HUES64 (cell line): ENCODE results near the gene ZNF786.
"Not testable (repeated sequence)": the region's sequence is repeated elsewhere in the genome, so short reads cannot be mapped to it uniquely, and the experiment has no call there.

Experiments
- H3K27ac ChIP-seq: 2 replicates; pipeline ENCODE4 v1.7.0; 2013; ENCODE audit warnings: low read depth, low read length, inconsistent platforms
- H3K27me3 ChIP-seq: 2 replicates; pipeline ENCODE4 v1.6.1; 2013; ENCODE audit warnings: mild to moderate bottlenecking, low read length; ENCODE audit not compliant: insufficient read depth
- H3K36me3 ChIP-seq: 2 replicates; pipeline ENCODE4 v1.6.1; 2013; ENCODE audit warnings: mild to moderate bottlenecking, low read length; ENCODE audit not compliant: insufficient read depth
- H3K4me1 ChIP-seq: 2 replicates; pipeline ENCODE4 v1.6.1; 2013; ENCODE audit warnings: mild to moderate bottlenecking, low read length, moderate library complexity; ENCODE audit not compliant: insufficient read depth
- H3K4me3 ChIP-seq: 2 replicates; pipeline ENCODE4 v1.5.1; 2013; ENCODE audit warnings: mild to moderate bottlenecking, low read length, moderate library complexity
- H3K9ac ChIP-seq: 2 replicates; pipeline ENCODE4 v1.6.1; 2013; ENCODE audit warnings: mild to moderate bottlenecking, low read depth, low read length
- H3K9me3 ChIP-seq: 2 replicates; pipeline ENCODE4 v1.6.1; 2013; ENCODE audit warnings: low read depth, low read length; ENCODE audit not compliant: insufficient read depth
- WGBS: fragments of 150-250, 120-280 bp; methylation state at CpG from one replicate; pipeline ENCODE4 v1.1.7; 2013; ENCODE audit warnings: missing lambda C conversion rate; 5-methylcytosine and 5-hydroxymethylcytosine counted together

Gene ZNF786

DNA sequence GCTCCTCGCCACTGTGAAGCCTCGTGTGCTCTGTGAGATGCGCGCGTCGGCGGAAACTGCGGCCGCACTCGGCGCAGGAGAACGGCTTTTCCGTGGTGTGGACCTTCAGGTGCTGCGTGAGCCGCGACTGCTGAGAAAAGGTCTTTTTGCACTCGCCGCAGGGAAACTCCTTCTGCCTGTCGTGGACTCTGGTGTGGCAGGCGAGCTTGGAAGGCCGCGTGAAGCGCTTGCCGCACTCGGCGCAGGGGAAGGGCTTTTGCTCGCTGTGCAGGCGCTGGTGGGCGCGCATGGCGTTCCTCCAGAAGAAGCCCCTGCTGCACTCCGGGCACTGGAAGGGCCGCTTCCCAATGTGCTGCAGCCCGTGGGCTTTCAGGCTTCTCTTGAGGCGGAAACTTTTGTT, 13.7 kb upstream of the ZNF786 start:
- no peaks in the 10 kb centered on the region for H3K9me3 ChIP-seq
- peaks cover 3% of the 10 kb centered on the region; the same call in 1 of the 2 replicates for H3K36me3 ChIP-seq
- no peak overlapping the region for H3K4me3 ChIP-seq
- H3K27ac ChIP-seq: no peak overlapping the region
- 97% methylated on average over 35 of the region's 35 CpGs for WGBS
- H3K27me3 ChIP-seq: no peaks in the 10 kb centered on the region
- H3K4me1 ChIP-seq: no peaks in the 10 kb centered on the region
- no peak overlapping the region for H3K9ac ChIP-seq

DNA sequence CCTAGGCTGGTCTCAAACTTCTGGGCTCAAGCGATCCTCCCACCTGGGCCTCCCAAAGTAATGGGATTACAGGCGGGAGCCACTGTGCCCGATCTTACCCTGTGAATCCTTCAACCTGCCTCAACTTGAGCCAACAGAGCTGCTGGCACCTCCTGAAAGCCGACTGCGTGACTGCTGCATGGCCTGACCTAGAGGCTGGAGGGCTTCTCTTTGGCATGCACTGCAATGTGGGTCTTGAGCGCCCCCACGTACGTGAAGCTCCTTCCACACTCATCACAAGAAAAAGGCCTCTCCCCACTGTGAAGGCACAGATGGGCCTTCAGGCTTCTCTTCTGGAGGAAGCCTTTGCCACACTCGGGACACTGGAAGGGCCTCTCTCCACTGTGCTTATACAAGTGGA, 12.9 kb upstream of the ZNF786 start:
- 89% methylated on average over 9 of the region's 9 CpGs for WGBS
- no peak overlapping the region for H3K27ac ChIP-seq
- H3K4me3 ChIP-seq: no peak overlapping the region
- H3K27me3 ChIP-seq: no peaks in the 10 kb centered on the region
- no peaks in the 10 kb centered on the region for H3K9me3 ChIP-seq
- H3K9ac ChIP-seq: no peak overlapping the region
- H3K4me1 ChIP-seq: no peaks in the 10 kb centered on the region
- H3K36me3 ChIP-seq: peaks cover 3% of the 10 kb centered on the region; the same call in 1 of the 2 replicates

GRCh38 chr7:149102666-149103065, 12.1 kb upstream of the ZNF786 start:
- Histone ChIP-seq H3K4me3 (no peak overlapping the region), H3K27me3 (no peaks in the 10 kb centered on the region), H3K9me3 (no peaks in the 10 kb centered on the region), H3K36me3 (peaks cover 3% of the 10 kb centered on the region; the same call in 1 of the 2 replicates), H3K4me1 (no peaks in the 10 kb centered on the region), H3K9ac (no peak overlapping the region), H3K27ac (no peak overlapping the region)
- 89% methylated on average over 1 of the region's 1 CpG for WGBS

GRCh38 chr7:149100821-149101220, 10.3 kb upstream of the ZNF786 start:
- no peak overlapping the region for H3K9ac ChIP-seq
- no peaks in the 10 kb centered on the region for H3K27me3 ChIP-seq

GRCh38 chr7:149099058-149099457, 8.5 kb upstream of the ZNF786 start:
- no peaks in the 10 kb centered on the region for H3K27me3 ChIP-seq
- H3K27ac ChIP-seq: no peak overlapping the region
- 91% methylated on average over 6 of the region's 6 CpGs for WGBS

More at GRCh38 chr7:149100821-149101220, 10.3 kb upstream of the ZNF786 start:
- WGBS: 98% methylated on average over 2 of the region's 2 CpGs
- no peak overlapping the region for H3K4me3 ChIP-seq
- no peak overlapping the region for H3K27ac ChIP-seq
- H3K4me1 ChIP-seq: 0 out of 2 replicates have a peak, but pooled peaks cover 5% of the 10 kb centered on the region
- no peaks in the 10 kb centered on the region for H3K9me3 ChIP-seq
- peaks cover 3% of the 10 kb centered on the region; the same call in 1 of the 2 replicates for H3K36me3 ChIP-seq

GRCh38 chr7:149097088-149097487, 6.6 kb upstream of the ZNF786 start:
- no peaks in the 10 kb centered on the region for H3K9me3 ChIP-seq
- H3K36me3 ChIP-seq: no peaks in the 10 kb centered on the region
- H3K4me1 ChIP-seq: 0 out of 2 replicates have a peak, but pooled peaks cover 5% of the 10 kb centered on the region
- no peak overlapping the region for H3K4me3 ChIP-seq
- no peak overlapping the region for H3K27ac ChIP-seq
- no peaks in the 10 kb centered on the region for H3K27me3 ChIP-seq
- no peak overlapping the region for H3K9ac ChIP-seq
- 71% methylated on average over 4 of the region's 4 CpGs for WGBS

More at GRCh38 chr7:149099058-149099457, 8.5 kb upstream of the ZNF786 start:
- Histone ChIP-seq H3K9me3 (no peaks in the 10 kb centered on the region), H3K4me3 (no peak overlapping the region), H3K4me1 (0 out of 2 replicates have a peak, but pooled peaks cover 5% of the 10 kb centered on the region), H3K36me3 (peaks cover 3% of the 10 kb centered on the region; the same call in 1 of the 2 replicates), H3K9ac (no peak overlapping the region)

DNA sequence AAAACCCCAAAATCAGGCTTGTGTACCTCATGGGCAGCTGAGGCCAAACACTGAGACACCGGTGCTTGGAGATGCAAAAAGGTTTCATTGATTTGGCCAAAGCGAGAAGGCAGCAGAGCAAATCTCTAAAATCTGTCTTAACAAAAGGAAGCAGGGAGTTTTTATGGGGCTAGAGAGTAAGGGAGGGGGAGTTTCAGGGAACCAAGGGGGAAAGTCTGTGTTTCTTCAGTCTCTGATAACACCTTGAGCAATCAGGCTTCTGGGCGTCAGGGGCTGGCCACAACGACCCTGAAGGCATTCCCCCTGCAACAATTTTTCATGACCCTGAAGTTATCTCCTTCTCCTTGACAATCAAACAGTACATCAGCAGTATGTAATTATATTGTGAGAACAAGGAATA, 2.7 kb upstream of the ZNF786 start:
- 0 out of 2 replicates have a peak, but pooled peaks cover 8% of the 10 kb centered on the region for H3K4me1 ChIP-seq
- H3K27ac ChIP-seq: no peak overlapping the region
- H3K9me3 ChIP-seq: no peaks in the 10 kb centered on the region
- H3K9ac ChIP-seq: no peak overlapping the region
- peaks cover 7% of the 10 kb centered on the region; the same call in 1 of the 2 replicates for H3K36me3 ChIP-seq
- WGBS: 71% methylated on average over 4 of the region's 4 CpGs
- no peak overlapping the region for H3K4me3 ChIP-seq
- H3K27me3 ChIP-seq: no peaks in the 10 kb centered on the region

DNA sequence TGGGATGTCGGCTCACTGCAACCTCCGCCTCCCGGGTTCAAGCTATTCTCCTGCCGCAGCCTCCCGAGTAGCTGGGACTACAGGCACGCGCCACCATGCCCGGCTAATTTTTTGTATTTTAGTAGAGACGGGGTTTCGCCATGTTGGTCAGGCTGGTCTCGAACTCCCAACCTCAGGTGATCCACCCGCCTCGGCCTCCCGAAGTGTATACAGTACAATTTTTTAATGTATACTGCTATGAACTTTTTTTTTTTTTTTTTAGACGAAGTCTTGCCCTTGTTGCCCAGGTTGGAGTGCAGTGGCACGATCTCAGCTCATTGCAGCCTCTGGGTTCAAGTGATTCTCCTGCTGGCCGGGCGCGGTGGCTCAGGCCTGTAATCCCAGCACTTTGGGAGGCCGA, 1.7 kb upstream of the ZNF786 start:
- H3K36me3 ChIP-seq: peaks cover 10% of the 10 kb centered on the region; the same call in 1 of the 2 replicates
- not testable (repeated sequence) for H3K9me3 ChIP-seq, H3K27ac ChIP-seq, H3K27me3 ChIP-seq, H3K4me1 ChIP-seq, H3K4me3 ChIP-seq, H3K9ac ChIP-seq
- WGBS: 98% methylated on average over 16 of the region's 20 CpGs

DNA sequence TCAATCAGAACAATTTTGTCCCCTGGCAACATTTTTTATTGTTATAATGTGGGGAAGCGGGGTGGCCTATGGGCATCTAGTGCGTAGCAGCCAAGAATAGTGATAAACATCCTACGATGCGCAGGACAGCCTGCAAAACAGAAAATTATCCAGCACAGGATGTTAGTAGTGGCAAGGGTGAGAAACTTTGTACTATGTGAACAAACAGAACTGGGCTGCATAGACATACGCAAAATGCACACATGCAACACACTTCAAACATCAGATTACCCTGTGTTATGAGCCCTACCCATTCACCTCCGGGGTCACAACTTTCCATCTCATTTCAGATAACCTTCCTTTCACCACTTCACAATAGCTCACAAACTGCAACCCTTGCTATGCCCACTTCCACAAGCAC, 3.1 kb downstream of the ZNF786 start:
- Histone ChIP-seq H3K9me3 (peaks cover 18% of the 10 kb centered on the region; the same call in 1 of the 2 replicates), H3K9ac (no peak overlapping the region), H3K4me3 (no peak overlapping the region), H3K27ac (no peak overlapping the region), H3K4me1 (0 out of 2 replicates have a peak, but pooled peaks cover 3% of the 10 kb centered on the region), H3K36me3 (peaks cover 36% of the 10 kb centered on the region), H3K27me3 (no peaks in the 10 kb centered on the region)
- WGBS: 95% methylated on average over 6 of the region's 6 CpGs

DNA sequence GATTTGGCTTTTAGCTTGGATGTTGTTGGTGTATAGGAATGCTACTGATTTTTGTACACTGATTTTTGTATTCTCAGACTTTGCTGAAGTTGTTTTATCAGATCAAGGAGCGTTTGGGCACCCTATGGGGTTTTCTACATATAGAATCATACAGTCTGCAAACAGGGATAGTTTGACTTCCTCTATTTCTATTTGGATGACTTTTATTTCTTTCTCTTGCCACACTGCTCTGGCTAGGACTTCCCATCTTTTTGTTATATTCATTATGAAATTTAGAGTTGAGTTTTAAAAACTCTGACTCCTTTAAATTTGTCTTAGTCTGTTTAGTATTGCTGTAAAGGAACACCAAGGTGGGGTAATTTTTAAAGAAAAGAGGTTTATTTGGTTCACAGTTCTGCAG, 4.7 kb downstream of the ZNF786 start:
- 88% methylated on average over 1 of the region's 1 CpG for WGBS
- no peaks in the 10 kb centered on the region for H3K4me1 ChIP-seq
- H3K9ac ChIP-seq: no peak overlapping the region
- peaks cover 18% of the 10 kb centered on the region; the same call in 1 of the 2 replicates for H3K9me3 ChIP-seq
- no peak overlapping the region for H3K27ac ChIP-seq
- H3K36me3 ChIP-seq: peaks cover 36% of the 10 kb centered on the region
- no peaks in the 10 kb centered on the region for H3K27me3 ChIP-seq
- H3K4me3 ChIP-seq: no peak overlapping the region

- Histone ChIP-seq H3K27me3 (no peaks in the 10 kb centered on the region), H3K4me3 (no peak overlapping the region), H3K9me3 (peaks cover 18% of the 10 kb centered on the region; the same call in 1 of the 2 replicates), H3K36me3 (peaks cover 45% of the 10 kb centered on the region), H3K27ac (no peak overlapping the region), H3K9ac (no peak overlapping the region), H3K4me1 (no peaks in the 10 kb centered on the region)
- 98% methylated on average over 2 of the region's 2 CpGs for WGBS
Observed at GRCh38 chr7:149084407-149084806, 6.1 kb downstream of the ZNF786 start.

DNA sequence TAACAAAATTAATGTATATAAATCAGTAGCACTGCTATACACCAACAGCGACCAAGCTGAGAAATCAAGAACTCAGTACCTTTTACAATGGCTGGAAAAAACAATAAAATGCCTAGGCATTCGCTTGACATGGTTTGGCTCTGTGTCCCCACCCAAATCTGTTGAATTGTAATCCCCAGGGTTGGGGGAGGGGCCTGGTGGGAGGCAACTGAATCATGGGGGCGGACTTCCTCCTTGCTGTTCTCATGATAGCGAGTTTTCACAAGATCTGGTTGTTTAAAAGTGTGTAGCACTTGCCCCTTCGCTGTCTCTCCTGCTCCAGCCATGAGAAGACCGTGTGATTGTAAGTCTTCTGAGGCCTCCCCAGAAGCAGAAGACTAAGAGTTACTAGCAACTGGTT, 8.6 kb downstream of the ZNF786 start:
- 88% methylated on average over 6 of the region's 6 CpGs for WGBS
- Histone ChIP-seq H3K4me3 (no peak overlapping the region), H3K9ac (no peak overlapping the region), H3K36me3 (peaks cover 39% of the 10 kb centered on the region), H3K9me3 (peaks cover 18% of the 10 kb centered on the region; the same call in 1 of the 2 replicates), H3K4me1 (no peaks in the 10 kb centered on the region), H3K27me3 (no peaks in the 10 kb centered on the region), H3K27ac (no peak overlapping the region)
